HepG2 (cell line): ENCODE measurements around the gene USP10. TPM values are rescaled to one million over a fixed set of nuclear protein-coding genes. Genes with fewer than 3 reads are reported as not detected.

ENCODE experiments used
- ARID4A ChIP-seq: sonication (generic); formaldehyde crosslinking; IDR thresholded peaks from 2 replicates; pipeline ENCODE4 v1.5.0; 2020; ENCODE audit warnings: mild to moderate bottlenecking, missing genetic modification reagents, borderline replicate concordance
- HDAC1 ChIP-seq: sonication (generic); formaldehyde crosslinking; IDR thresholded peaks from 2 replicates; pipeline ENCODE4 v1.5.1; 2020; ENCODE audit warnings: mild to moderate bottlenecking, missing genetic modification reagents
- SALL1 ChIP-seq: sonication (generic); formaldehyde crosslinking; IDR thresholded peaks from 2 replicates; pipeline ENCODE4 v1.8.0; 2022; ENCODE audit warnings: mild to moderate bottlenecking, missing genetic modification reagents
- SOX6 ChIP-seq, 2 experiments: fragments of 450-650 bp in 1 of 2; sonication (generic) in 1 of 2; formaldehyde crosslinking in 1 of 2; IDR thresholded peaks; 2 replicates each; pipeline versions ENCODE4 v1.4.0 to v1.6.1; 2017 to 2020; ENCODE audit warnings: antibody characterized with exemption in 1 of 2, mild to moderate bottlenecking in 1 of 2, missing genetic modification reagents in 1 of 2
- SP5 ChIP-seq: IDR thresholded peaks from 2 replicates; pipeline ENCODE4 v1.6.1; 2016; ENCODE audit warnings: low read depth, borderline replicate concordance
- SRF ChIP-seq: IDR thresholded peaks from 2 replicates; pipeline ENCODE4 v1.6.1; 2011; ENCODE audit warnings: mild to moderate bottlenecking, low read depth, low read length, moderate library complexity
- TFDP2 ChIP-seq: sonication (generic); formaldehyde crosslinking; IDR thresholded peaks from 2 replicates; pipeline ENCODE4 v1.4.0; 2020; ENCODE audit warnings: missing genetic modification reagents
- ZFP1 ChIP-seq: IDR thresholded peaks from 2 replicates; pipeline ENCODE4 v1.6.1; 2016
- ZNF44 ChIP-seq: sonication (generic); formaldehyde crosslinking; IDR thresholded peaks from 2 replicates; pipeline ENCODE4 v1.5.1; 2020; ENCODE audit warnings: mild to moderate bottlenecking, missing genetic modification reagents
- ZNF784 ChIP-seq: sonication (generic); formaldehyde crosslinking; IDR thresholded peaks from 2 replicates; pipeline ENCODE4 v1.5.1; 2020; ENCODE audit warnings: missing genetic modification reagents, mild to moderate bottlenecking, borderline replicate concordance
- polyA plus RNA-seq, 8 experiments: library from polyadenylated mRNA; depleted of rRNA in 3 of 8; stranded (reverse) in 7 of 8; unstranded in 1 of 8; fragments of >200 nt; fragmentation: Illumina TruSeq in 4 of 8; extraction: Trizol in 4 of 8; gene quantifications; 2 replicates each; pipeline versions ENCODE4 v1.2.1 to v1.2.3, GENCODE V29; 2011 to 2016; ENCODE audit warnings: low read depth in 4 of 8, missing spikeins in 1 of 8, mixed read lengths in 1 of 8; ENCODE audit not compliant: insufficient read depth in 1 of 8
- total RNA-seq, 5 experiments: library from RNA; depleted of rRNA; stranded (reverse); fragments of >200 nt; fragmentation: Illumina TruSeq; extraction: Trizol; gene quantifications; 2 replicates each; pipeline ENCODE4 v1.2.3, GENCODE V29; 2016; ENCODE audit warnings: low read depth in 1 of 5
- TF ChIP-seq, protein P1 (sequence below): IDR thresholded peaks from 2 replicates; pipeline ENCODE4 v1.6.1; 2016; ENCODE audit warnings: missing compliant biosample characterization, missing genetic modification reagents, borderline replicate concordance

USP10 gene
- total and polyA plus RNA-seq, 2 of the 13 experiments (the other 11 are each of a cell fraction or from before 2014, with no cell fraction given): 79.1 to 122 TPM

DNA sequence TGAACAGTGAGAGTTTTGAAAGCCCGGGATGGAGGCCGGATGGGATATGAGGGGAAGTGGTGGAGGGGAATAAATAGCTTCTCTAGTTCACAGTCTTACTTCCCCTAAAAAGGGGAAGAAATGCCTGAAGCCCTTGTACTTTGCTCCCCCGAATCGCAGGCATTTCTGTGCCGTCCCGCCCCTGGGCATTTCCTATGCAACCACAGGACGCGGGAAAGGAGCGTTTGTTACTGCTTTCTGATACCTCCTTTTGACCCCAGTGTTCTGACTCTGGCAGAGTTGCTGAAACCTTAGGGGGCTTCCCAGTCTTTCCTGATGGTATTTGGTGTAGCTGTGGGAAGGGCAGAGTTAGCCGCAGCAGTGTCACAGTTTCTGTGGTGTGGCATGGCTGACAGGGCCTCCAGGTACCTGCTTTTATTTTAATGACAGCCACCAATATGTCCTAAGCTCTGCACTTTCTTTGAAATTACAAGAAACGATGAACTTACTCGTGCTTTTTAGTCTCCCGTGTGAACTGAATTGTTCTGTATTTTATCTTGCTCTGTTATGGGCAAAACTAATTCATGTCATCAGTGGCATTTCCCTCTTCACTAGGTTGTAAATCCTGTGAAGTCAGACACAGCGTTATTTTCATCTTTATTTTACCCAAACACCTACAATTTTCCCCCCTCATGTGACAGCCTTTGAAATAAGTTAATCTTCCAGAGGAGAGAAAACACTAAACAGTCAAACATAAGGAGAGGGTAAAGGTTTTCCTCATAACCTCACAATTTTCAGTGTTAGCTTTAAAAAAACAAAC is 27.1 kb downstream of the USP10 start (continued):
- TF ChIP-seq SP5 (CRISPR knock-in tag) (peak; percentile 77), HDAC1 (CRISPR knock-in tag) (peak; percentile 59), TFDP2 (CRISPR knock-in tag) (peak; percentile 71; the same call in 1 of the 2 replicates), ARID4A (CRISPR knock-in tag) (peak; percentile 25; the same call in 1 of the 2 replicates), ZNF44 (CRISPR knock-in tag) (no peak), ZNF784 (CRISPR knock-in tag) (no peak), SALL1 (CRISPR knock-in tag) (peak; percentile 42; the same call in 1 of the 2 replicates), SOX6 (IDR thresholded peaks at IDR 0.05) (no peak), SOX6 (CRISPR knock-in tag; IDR thresholded peaks at IDR 0.05) (0 out of 2 replicates have a peak, but pooled peaks have one; percentile 15), ZFP1 (no peak), SRF (peak; percentile 50; the same call in 1 of the 2 replicates)
- TF ChIP-seq, protein P1, sequence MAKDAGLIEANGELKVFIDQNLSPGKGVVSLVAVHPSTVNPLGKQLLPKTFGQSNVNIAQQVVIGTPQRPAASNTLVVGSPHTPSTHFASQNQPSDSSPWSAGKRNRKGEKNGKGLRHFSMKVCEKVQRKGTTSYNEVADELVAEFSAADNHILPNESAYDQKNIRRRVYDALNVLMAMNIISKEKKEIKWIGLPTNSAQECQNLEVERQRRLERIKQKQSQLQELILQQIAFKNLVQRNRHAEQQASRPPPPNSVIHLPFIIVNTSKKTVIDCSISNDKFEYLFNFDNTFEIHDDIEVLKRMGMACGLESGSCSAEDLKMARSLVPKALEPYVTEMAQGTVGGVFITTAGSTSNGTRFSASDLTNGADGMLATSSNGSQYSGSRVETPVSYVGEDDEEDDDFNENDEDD (CRISPR knock-in tag): peak; percentile 82
